GM21515 (cell line): Measurements from ENCODE around the gene HEY2.
"Not testable (repeated sequence)": the region's sequence is repeated elsewhere in the genome, so short reads cannot be mapped to it uniquely, and the experiment has no call there.

Experiments used
- ATAC-seq: cut with Tn5 transposase; IDR thresholded peaks from one replicate; pipeline ENCODE4 v1.9.1; 2021; ENCODE audit not compliant: unreplicated experiment

The HEY2 gene

DNA sequence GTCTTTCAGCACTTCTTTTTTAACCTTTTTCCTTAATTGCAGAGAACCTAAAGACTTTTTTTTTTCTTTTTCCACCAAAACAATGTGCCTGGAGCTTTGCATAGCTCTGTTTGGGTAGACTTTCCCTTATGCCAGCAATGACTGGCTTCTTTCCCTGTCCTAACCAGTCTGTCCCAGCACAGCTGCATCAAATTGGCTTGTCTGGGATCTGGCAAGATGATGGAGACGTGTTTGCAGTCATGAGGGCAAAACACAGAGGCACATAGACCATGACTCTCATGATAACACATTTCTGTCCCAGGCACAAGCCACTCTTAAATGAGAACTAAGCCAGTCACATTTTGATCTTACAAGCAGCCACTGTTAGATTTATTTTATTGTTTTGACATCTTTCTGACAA, 16.5 kb downstream of the HEY2 start:
- ATAC-seq = no peak

DNA sequence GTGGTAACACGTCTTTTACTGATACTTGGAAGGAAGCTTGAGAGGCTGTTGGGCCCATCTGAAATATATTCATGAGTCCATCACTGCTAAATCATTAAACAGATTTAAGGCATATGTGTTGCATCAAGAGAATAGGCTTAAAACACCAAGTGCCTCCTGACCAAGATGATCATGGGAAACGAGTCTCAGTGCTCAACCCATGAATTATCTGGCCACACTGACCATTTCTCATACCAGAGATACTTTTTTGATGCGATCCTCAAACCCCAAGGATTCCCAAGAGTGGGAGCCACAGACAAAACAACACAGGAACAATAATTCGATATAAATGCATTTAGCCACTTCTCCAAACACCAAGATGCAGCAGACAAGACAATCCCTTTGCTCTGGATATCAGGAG, 17.2 kb downstream of the HEY2 start:
- ATAC-seq = no peak

GRCh38 chr6:125769147-125769783, 19.8 kb downstream of the HEY2 start:
- ATAC-seq = no peak

- ATAC-seq = no peak
Observed at GRCh38 chr6:125773387-125774341, 24.2 kb downstream of the HEY2 start.

DNA sequence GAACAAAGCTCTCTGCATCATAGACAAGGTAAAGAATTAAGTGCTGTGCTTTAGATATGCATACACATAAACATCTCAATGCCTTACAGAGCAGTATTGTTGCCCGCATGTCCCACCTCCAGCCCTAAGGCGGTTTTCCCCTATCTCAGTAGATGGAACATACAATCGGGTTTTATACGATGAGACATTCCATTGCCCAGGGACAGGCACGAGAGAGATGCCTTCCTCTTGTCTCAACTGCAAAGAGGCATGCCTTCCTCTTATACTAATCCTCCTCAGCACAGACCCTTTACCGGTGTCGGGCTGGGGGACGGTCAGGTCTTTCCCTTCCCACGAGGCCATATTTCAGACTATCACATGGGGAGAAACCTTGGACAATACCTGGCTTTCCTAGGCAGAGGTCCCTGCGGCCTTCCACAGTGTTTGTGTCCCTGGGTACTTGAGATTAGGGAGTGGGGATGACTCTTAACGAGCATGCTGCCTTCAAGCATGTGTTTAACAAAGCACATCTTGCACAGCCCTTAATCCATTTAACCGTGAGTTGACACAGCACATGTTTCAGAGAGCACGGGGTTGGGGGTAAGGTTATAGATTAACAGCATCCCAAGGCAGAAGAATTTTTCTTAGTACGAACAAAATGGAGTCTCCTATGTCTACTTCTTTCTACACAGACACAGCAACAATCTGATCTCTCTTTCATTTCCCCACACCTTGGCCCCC, 26.8 kb downstream of the HEY2 start:
- ATAC-seq = not testable (repeated sequence)

DNA sequence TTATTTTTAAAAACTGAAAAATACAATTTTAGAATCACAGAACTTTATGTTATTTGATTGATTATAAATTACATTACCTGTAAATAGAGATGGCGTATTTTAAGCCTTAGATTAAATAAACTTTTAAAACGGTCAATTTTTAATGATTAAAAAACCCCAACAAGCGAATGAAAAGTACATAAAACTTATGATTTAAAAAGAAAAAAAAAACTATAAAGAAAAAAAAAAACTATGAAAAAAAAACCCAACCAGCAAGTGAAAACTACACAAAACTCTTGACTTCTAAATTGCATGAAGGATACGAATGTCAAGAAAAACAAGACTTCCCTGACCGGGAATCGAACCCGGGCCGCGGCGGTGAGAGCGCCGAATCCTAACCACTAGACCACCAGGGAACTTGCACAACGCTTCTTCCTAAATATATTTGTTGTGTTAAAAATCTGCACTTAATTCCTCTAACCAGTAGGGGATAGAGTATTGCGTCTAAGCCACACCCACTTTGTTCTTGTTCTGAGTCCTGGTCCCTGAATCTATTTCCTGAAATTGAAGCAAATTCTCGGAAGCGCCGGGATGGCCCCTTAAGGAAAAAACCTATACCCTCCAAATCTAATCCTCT, 30.6 kb downstream of the HEY2 start:
- ATAC-seq = peak; percentile 79

DNA sequence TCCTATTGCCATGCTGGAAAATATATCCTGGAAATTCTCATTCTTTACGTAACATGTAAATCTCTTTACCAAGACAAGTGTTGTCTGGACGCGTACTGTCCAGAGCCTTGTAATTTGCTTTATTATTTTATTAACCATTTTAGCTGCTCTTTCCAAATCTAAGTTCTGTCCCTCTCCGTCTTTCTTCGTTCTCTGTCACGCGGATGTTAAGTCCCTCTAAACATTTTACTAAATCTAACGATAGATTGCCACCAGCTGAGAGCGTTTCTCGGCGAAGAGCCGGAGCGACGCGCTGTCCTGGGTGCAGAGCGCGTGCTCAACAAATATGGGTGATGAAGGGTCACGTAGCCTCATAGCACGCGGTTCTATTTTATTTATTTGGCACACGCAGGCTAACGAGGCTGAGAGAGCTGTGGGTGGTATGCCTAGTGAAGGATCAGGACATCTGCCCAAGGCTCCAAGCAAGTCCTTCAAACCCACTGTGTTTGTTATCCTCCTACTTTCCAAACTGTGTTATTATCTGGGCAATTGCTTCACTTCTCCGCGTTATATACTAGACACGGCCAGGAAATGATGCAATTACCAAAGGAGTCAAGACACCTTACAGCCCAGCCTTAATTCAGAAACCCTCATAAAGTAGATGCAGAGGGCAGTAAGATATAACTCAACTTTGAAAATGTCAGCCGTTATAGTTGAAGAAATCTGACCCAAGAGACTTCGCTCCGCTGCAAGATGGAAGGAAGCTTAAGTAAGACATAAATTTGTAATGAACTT, 31.3 kb downstream of the HEY2 start:
- peak; percentile 74 for ATAC-seq

DNA sequence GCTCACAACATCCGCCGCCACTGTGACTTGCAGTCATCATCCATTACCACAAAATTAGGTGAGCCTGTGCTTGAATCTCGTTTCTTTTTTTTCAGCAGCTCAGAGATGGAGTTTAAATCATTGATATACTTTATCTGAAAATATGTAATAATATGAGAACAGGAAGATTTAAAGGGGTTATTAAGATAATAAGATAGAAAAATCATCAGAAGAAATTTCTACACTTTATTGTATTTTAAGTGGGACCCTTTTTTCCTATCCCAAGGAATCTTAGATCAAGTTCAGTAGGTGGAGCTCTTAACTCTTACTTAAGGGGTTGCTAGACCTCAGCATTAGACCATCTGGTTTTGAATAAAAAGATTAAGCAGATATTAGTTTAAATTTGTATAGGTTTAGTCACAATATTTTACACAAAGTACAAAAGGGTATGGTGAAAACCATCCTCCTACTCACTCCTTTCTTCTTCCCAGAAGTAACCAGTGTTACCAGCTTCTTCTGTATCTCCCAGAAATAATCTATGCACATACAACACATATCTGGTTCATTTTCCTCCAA, 32.0 kb downstream of the HEY2 start:
- peak; percentile 42 for ATAC-seq

DNA sequence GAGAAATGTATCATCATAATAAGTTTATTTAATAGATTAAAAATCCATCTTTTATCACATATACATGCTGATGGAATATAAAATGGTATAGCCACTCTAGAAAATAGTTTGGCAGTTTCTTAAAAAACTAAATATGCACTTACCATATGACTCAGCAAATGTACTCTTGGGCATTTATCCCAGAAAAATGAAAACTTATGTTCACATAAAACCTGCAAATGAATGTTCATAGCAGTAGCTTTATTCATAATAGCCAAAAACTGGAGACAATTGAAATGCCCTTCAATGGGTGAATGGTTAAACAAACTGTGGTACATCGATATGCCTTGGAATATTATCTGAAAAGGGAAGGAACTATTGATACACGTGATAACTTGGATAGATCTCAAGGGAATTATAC, 34.9 kb downstream of the HEY2 start:
- ATAC-seq = no peak

GRCh38 chr6:125787791-125788190, 38.4 kb downstream of the HEY2 start:
- no peak for ATAC-seq

- no peak for ATAC-seq
Observed at GRCh38 chr6:125789167-125789566, 39.7 kb downstream of the HEY2 start.

GRCh38 chr6:125789576-125790357, 40.3 kb downstream of the HEY2 start:
- peak; percentile 20 for ATAC-seq

DNA sequence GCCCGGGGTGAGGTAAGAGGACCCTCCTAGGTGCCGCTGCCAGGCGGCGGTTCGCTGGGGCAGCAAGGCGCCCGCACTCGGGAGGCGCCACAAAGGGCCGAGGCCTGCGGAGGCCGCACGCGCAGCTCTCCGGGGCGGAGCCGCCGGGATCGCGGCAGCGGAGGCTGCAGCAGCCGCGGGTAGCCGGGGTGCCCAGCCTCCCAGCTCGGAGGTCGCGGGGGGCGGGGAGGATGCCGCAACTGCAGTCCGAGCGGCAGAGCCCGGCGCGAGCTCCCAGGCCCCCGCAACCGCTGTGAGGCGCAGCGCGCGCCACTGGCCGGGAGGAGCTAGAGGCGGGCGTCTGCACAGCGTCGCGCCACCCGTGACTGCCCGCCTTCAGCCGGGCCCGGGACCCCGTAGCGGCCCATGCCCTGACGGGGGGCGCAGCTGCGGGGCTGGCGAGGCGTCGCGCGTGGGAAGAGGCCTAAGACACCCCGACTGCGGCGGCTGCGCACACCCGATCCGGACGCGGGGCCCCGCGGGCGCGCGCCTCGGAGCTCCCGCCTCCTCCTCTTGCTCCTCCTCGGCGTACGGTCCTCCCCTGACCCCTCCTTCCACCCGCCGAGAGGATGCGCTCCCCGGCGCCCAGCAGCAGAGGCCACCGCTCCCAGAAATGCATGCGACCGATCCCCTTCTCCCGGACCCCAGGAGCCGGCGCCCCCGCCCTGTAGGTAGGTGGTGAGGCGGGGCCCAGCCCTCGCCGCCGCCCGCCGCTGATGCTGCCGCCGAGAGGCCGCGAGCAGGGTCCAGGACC, 41.1 kb downstream of the HEY2 start, which contains the start of gene NCOA7:
Gene NCOA7, plus strand, starts transcription at position 603 of the 793 bp plus-strand sequence. CDS start 24,395 bp downstream, outside the sequence.
- ATAC-seq = peak; percentile 79

- peak; percentile 38 for ATAC-seq
Observed at GRCh38 chr6:125791151-125791819, 41.9 kb downstream of the HEY2 start.

DNA sequence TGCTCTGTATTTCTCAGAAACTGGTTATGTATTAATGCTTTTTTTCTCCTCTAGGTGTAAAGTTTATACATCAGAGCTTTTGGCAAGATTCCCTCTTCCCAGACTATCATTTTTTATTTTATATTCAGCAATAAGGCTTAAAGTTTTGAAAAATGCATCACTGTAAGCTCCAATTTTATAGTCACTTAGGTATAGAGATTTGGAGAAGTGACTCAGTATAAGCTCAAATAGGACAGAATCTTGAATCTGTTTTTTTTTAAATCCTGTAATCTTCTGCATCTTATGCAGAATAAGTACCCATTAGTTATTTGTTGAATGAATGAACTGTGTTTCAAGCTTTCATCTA, 42.4 kb downstream of the HEY2 start:
- ATAC-seq = no peak

DNA sequence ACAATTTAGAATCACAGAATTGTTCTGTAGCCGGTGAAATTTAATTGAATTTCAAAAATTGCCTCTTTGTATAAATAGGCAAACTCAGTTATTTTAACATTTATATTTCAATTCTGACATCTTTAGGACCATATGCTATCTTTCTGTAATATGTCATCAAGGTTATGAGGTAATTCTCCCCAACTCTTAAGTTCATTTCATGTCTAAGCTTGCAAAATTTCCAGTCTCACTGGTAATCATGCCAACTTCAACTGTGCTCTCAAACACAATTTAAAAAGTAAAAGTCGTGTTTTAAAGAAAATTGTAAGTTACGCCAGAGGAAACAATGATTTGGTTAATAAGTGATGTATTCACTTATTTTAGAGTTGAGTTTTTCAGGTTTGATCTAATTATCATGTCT, 42.7 kb downstream of the HEY2 start:
- no peak for ATAC-seq

GRCh38 chr6:125792680-125793079, 43.2 kb downstream of the HEY2 start:
- no peak for ATAC-seq

- no peak for ATAC-seq
Observed at GRCh38 chr6:125793280-125793679, 43.8 kb downstream of the HEY2 start.
